Glutamatergic neuron (in vitro differentiated cells): ENCODE data around the gene VIM. TPM values are rescaled to one million over a fixed set of nuclear protein-coding genes. Genes with fewer than 3 reads are reported as not detected.

ENCODE experiments used
- DNase-seq: peaks from one replicate; pipeline ENCODE4 v3.0.0; 2022
- H3K27ac Mint-ChIP-seq: one replicate; pipeline ENCODE4 v1.8.0; 2020; ENCODE audit warnings: mild to moderate bottlenecking, mixed read lengths, inconsistent platforms; ENCODE audit not compliant: unreplicated experiment
- H3K27me3 Mint-ChIP-seq: one replicate; pipeline ENCODE4 v1.8.0; 2020; ENCODE audit warnings: mild to moderate bottlenecking, moderate library complexity, mixed read lengths, inconsistent platforms; ENCODE audit not compliant: unreplicated experiment
- H3K36me3 Mint-ChIP-seq: one replicate; pipeline ENCODE4 v1.8.0; 2020; ENCODE audit warnings: mild to moderate bottlenecking, mixed read lengths, inconsistent platforms; ENCODE audit not compliant: unreplicated experiment
- H3K4me1 Mint-ChIP-seq: one replicate; pipeline ENCODE4 v1.8.0; 2020; ENCODE audit warnings: mild to moderate bottlenecking, low read depth, mixed read lengths, inconsistent platforms; ENCODE audit not compliant: unreplicated experiment
- H3K4me3 Mint-ChIP-seq: one replicate; pipeline ENCODE4 v1.8.0; 2020; ENCODE audit warnings: mild to moderate bottlenecking, mixed read lengths, inconsistent platforms; ENCODE audit not compliant: unreplicated experiment
- H3K9me3 Mint-ChIP-seq: one replicate; pipeline ENCODE4 v1.8.0; 2020; ENCODE audit warnings: mild to moderate bottlenecking, moderate library complexity, mixed read lengths, inconsistent platforms; ENCODE audit not compliant: unreplicated experiment
- total RNA-seq: library from RNA; stranded (reverse); fragmentation: NEBNext Ultra II Directional; extraction: Animal tissue kit (Norgen Biotek cat#: 25700); gene quantifications from one replicate; pipeline ENCODE4 v1.2.1, GENCODE V29; 2021; ENCODE audit not compliant: unreplicated experiment
- TF ChIP-seq, protein P1 (sequence below): fragments of 200-600 bp; sonication (generic); IDR thresholded peaks from one replicate; pipeline ENCODE4 v1.5.0; 2021; ENCODE audit not compliant: partially characterized antibody, unreplicated experiment

VIM gene
- total RNA-seq, 1 donor from 2014 or later: 106 TPM

DNA sequence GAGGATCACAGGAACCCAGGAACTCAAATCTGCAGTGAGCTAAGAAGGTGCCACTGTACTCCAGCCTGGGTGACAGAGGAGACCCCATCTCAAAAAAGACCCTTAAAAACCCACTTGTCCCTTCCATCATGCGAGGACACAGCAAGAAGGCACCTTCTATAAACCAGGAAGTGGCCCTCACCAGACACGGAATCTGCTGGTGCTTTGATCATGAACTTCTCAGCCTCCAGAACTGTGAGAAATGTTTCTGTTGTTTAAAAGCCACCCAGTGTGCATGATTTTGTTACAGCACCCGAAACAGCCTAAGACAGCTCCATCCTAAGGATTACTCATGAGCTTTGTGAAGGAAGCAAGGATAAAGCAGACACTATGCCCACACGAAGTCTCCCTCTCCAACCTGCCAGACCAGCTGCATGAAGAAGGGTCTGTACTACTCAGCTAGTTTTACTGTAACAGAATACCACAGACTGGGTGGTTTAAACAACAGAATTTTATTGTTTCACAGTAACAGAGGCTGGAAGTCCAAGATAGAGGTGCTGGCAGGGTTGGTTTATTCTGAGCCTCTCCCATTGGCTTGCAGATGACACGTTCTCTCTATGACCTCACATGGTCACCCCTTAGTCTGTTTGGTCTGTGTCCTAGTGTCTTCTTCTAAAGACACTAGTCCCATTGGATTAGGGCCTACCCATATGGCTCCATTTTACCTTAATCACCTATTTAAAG lies 13.7 kb downstream of the VIM start:
- H3K36me3 Mint-ChIP-seq: no peaks in the 10 kb centered on the region
- H3K27ac Mint-ChIP-seq: no peak overlapping the region
- no peaks in the 10 kb centered on the region for H3K4me1 Mint-ChIP-seq
- no peaks in the 10 kb centered on the region for H3K9me3 Mint-ChIP-seq
- no peaks in the 10 kb centered on the region for H3K27me3 Mint-ChIP-seq
- TF ChIP-seq, protein P1, sequence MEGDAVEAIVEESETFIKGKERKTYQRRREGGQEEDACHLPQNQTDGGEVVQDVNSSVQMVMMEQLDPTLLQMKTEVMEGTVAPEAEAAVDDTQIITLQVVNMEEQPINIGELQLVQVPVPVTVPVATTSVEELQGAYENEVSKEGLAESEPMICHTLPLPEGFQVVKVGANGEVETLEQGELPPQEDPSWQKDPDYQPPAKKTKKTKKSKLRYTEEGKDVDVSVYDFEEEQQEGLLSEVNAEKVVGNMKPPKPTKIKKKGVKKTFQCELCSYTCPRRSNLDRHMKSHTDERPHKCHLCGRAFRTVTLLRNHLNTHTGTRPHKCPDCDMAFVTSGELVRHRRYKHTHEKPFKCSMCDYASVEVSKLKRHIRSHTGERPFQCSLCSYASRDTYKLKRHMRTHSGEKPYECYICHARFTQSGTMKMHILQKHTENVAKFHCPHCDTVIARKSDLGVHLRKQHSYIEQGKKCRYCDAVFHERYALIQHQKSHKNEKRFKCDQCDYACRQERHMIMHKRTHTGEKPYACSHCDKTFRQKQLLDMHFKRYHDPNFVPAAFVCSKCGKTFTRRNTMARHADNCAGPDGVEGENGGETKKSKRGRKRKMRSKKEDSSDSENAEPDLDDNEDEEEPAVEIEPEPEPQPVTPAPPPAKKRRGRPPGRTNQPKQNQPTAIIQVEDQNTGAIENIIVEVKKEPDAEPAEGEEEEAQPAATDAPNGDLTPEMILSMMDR: no peak
- DNase-seq: no peak
- no peak overlapping the region for H3K4me3 Mint-ChIP-seq

DNA sequence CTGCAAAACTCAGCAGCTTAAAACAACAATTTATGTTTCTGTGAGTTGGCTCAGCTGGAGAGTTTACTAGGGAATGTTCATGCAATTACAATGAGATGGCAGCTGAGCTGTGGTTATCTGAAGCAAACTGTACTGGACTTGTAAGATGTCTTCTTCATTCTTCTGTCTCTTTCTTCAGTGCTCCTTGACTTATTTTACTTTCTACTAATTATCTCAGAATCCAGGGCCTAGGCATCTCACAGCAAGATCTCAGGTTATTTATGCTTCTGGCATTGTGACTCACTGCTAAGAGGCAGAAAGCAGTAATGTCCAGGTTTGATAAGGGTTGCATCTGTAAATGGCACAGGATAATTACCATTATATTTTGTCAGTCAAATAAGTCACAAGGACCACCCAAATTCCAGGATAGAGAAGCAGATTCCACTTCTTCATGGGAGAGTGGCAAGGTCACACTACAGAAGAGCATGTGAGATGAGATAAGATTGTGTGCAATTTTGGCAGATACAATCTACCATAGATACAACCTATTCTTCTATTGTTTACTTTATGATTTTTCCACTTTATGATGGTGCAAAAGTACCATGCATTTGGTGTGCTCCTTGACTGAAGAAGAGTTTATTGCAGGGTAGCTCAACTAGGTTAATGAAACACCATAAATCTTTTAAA lies 16.8 kb downstream of the VIM start:
- no peak overlapping the region for H3K4me3 Mint-ChIP-seq
- H3K4me1 Mint-ChIP-seq: no peaks in the 10 kb centered on the region
- TF ChIP-seq, protein P1: no peak
- no peaks in the 10 kb centered on the region for H3K27me3 Mint-ChIP-seq
- H3K27ac Mint-ChIP-seq: no peak overlapping the region
- DNase-seq: no peak
- no peaks in the 10 kb centered on the region for H3K36me3 Mint-ChIP-seq
- no peaks in the 10 kb centered on the region for H3K9me3 Mint-ChIP-seq

DNA sequence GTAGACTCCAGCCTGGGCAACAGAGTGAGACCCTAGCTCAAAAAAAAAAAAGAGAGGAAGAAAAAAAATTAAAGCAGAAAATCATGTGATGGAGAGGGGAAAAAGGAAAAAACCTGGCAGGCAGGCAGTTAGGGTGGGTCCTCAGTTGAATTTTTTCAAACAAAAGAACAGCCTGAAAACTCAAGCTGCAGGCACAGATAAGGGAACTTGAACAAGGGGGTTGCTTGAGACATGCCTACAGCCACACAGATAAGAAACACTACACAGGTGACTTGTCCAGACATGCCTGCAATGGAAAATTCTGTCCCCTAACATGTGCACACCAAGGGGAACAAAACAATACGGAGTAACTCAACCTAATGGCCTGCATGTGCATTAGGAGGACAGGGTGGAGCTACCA lies 19.2 kb downstream of the VIM start:
- no peak overlapping the region for H3K27ac Mint-ChIP-seq
- no peak overlapping the region for H3K4me3 Mint-ChIP-seq
- H3K9me3 Mint-ChIP-seq: no peaks in the 10 kb centered on the region
- H3K4me1 Mint-ChIP-seq: no peaks in the 10 kb centered on the region
- no peak for DNase-seq
- no peaks in the 10 kb centered on the region for H3K36me3 Mint-ChIP-seq
- no peaks in the 10 kb centered on the region for H3K27me3 Mint-ChIP-seq
- TF ChIP-seq, protein P1: no peak

DNA sequence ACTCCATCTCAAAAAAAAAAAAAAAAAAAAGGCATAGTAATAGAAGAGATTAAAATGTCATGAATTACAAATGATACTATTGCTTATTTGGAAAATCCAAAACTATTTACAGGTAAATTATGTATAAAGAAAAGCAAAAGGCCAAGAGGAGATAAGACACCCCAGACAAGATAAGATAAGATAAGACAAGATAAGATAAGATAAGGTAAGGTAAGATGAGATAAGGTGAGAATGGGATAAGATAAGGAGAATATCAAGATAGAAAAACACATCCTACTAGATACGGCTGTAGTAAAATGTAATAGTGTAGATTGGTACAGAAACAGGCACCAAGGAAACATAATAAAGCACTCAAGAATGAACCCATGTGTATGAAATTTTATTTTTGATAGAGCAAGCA lies 20.9 kb downstream of the VIM start:
- Mint-ChIP-seq H3K27me3 (no peaks in the 10 kb centered on the region), H3K4me3 (no peak overlapping the region), H3K4me1 (no peaks in the 10 kb centered on the region)

More for the DNA sequence above, 20.9 kb downstream of the VIM start:
- TF ChIP-seq, protein P1: no peak
- H3K36me3 Mint-ChIP-seq: no peaks in the 10 kb centered on the region
- no peak for DNase-seq
- no peaks in the 10 kb centered on the region for H3K9me3 Mint-ChIP-seq
- H3K27ac Mint-ChIP-seq: no peak overlapping the region
